Parathyroid adenoma (tissue), 2 donors: ENCODE measurements around the gene HGF.

ENCODE experiments used
- H2AFZ ChIP-seq: fragments of 300-600 bp; sonication (generic); one replicate; pipeline ENCODE4 v1.7.0; 2017; ENCODE audit warnings: antibody characterized with exemption, mild to moderate bottlenecking
- H3K27ac ChIP-seq: fragments of 300-600 bp; sonication (generic); one replicate; pipeline ENCODE4 v1.7.0; 2017
- H3K27me3 ChIP-seq: fragments of 300-600 bp; sonication (generic); one replicate; pipeline ENCODE4 v1.7.0; 2017; ENCODE audit warnings: low read length; ENCODE audit not compliant: control insufficient read depth, insufficient read depth
- H3K36me3 ChIP-seq: fragments of 300-600 bp; sonication (generic); one replicate; pipeline ENCODE4 v1.7.0; 2017; ENCODE audit warnings: low read length; ENCODE audit not compliant: control insufficient read depth, insufficient read depth
- H3K4me1 ChIP-seq: fragments of 300-600 bp; sonication (generic); one replicate; pipeline ENCODE4 v1.7.0; 2017; ENCODE audit warnings: control low read depth
- H3K4me2 ChIP-seq: fragments of 300-600 bp; sonication (generic); one replicate; pipeline ENCODE4 v1.7.0; 2017; ENCODE audit warnings: low read length
- H3K4me3 ChIP-seq: fragments of 300-600 bp; sonication (generic); one replicate; pipeline ENCODE4 v1.7.0; 2017; ENCODE audit warnings: low read depth, low read length
- H3K79me2 ChIP-seq: fragments of 300-600 bp; sonication (generic); one replicate; pipeline ENCODE4 v1.7.0; 2017; ENCODE audit warnings: control low read depth
- H3K9ac ChIP-seq: fragments of 300-600 bp; sonication (generic); one replicate; pipeline ENCODE4 v1.7.0; 2017; ENCODE audit warnings: mild to moderate bottlenecking
- H3K9me3 ChIP-seq: fragments of 300-600 bp; sonication (generic); one replicate; pipeline ENCODE4 v1.7.0; 2017; ENCODE audit warnings: low read length; ENCODE audit not compliant: control insufficient read depth
- CTCF ChIP-seq: fragments of 300-600 bp; sonication (generic); IDR thresholded peaks from one replicate; pipeline ENCODE4 v1.7.0; 2017; ENCODE audit warnings: antibody characterized with exemption, mild to moderate bottlenecking
- donor health status: primary hyperparathyroidism.

HGF gene

DNA sequence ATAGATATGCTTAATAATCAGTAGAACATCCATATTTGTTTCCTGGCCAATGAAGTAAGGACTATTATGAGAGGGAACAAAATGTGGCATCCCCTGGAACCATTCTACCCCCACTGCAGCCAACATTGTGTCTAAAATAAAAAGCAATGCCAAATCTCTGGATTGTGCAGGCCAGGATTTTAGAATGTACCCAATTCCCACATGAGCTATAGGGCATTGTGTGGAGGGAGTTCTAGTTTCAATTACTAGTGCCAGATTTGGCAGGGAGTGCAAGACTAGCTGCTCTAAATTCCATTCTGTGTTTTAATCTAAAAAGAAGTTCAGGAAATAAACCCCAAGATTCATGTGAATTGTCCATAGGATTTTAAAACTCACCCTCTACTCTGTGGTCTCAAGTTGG lies 112.3 kb downstream of the HGF start:
- Histone ChIP-seq H3K36me3 (no peaks in the 10 kb centered on the region), H3K4me1 (no peaks in the 10 kb centered on the region), H3K27me3 (no peaks in the 10 kb centered on the region), H3K4me3 (no peak overlapping the region), H3K9me3 (no peaks in the 10 kb centered on the region), H3K79me2 (no peaks in the 10 kb centered on the region), H2AFZ (no peak overlapping the region), H3K4me2 (no peak overlapping the region), H3K27ac (no peak overlapping the region), H3K9ac (no peak overlapping the region)
- no peak for TF ChIP-seq CTCF

DNA sequence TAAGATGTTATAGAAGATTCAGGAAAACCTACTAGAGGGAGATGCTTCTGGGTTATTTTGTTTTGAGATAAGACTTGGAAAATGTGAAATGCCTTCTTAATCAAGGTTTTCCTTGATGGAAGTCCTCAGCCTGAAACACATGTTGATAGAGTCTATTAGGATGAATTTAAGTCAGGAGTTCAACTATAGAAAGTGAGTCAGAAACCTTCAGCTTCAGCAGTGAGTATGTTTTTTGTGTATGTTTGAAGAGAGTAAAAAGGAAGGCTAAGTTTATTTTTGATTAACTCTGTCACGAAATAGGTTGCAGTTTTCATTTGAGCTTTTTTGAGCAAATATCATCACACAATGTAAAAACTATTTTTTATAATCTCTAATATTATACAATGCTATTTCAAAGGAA lies 114.6 kb downstream of the HGF start:
- H3K27ac ChIP-seq = no peak overlapping the region
- no peak overlapping the region for H2AFZ ChIP-seq
- no peaks in the 10 kb centered on the region for H3K27me3 ChIP-seq
- no peaks in the 10 kb centered on the region for H3K9me3 ChIP-seq
- no peak overlapping the region for H3K4me2 ChIP-seq
- no peak for TF ChIP-seq CTCF
- no peaks in the 10 kb centered on the region for H3K79me2 ChIP-seq
- no peaks in the 10 kb centered on the region for H3K4me1 ChIP-seq
- no peak overlapping the region for H3K9ac ChIP-seq
- H3K36me3 ChIP-seq = no peaks in the 10 kb centered on the region
- H3K4me3 ChIP-seq = no peak overlapping the region

- no peaks in the 10 kb centered on the region for H3K36me3 ChIP-seq
- no peak for TF ChIP-seq CTCF
- no peaks in the 10 kb centered on the region for H3K27me3 ChIP-seq
- H3K9ac ChIP-seq = no peak overlapping the region
- no peak overlapping the region for H3K4me2 ChIP-seq
- no peak overlapping the region for H3K27ac ChIP-seq
- no peak overlapping the region for H2AFZ ChIP-seq
- H3K4me1 ChIP-seq = no peaks in the 10 kb centered on the region
- H3K4me3 ChIP-seq = no peak overlapping the region
- H3K79me2 ChIP-seq = no peaks in the 10 kb centered on the region
- no peaks in the 10 kb centered on the region for H3K9me3 ChIP-seq
These were observed 117.6 kb downstream of the HGF start for GRCh38 chr7:81652225-81652624.
